Activated CD8-positive, alpha-beta memory T cell treated with anti-CD3 and anti-CD28 coated beads for 4 hours (primary cell): ENCODE measurements around the gene FAM53C.
"Not testable (repeated sequence)": the region's sequence is repeated elsewhere in the genome, so short reads cannot be mapped to it uniquely, and the experiment has no call there.

Experiments
- DNase-seq, 2 donors: peaks; one replicate each; pipeline ENCODE4 v3.0.0-alpha.2; 2020; ENCODE audit warnings: low read depth in 2 of 2

The FAM53C gene

GRCh38 chr5:138337685-138338410 lies at the start of gene FAM53C:
FAM53C (plus strand) TSS chr5:138338266; CDS start chr5:138341336, 3,070 bp downstream.
- peak; percentile 80 to 83 for DNase-seq

GRCh38 chr5:138289296-138289695 lies 48.8 kb upstream of the FAM53C start:
- DNase-seq: no peak

GRCh38 chr5:138303372-138303771 lies 34.7 kb upstream of the FAM53C start:
- DNase-seq: no peak

- DNase-seq: no peak
Observed at GRCh38 chr5:138305797-138306196, 32.3 kb upstream of the FAM53C start.

GRCh38 chr5:138315751-138316278 lies 22.3 kb upstream of the FAM53C start:
- no peak for DNase-seq

GRCh38 chr5:138316355-138316754 lies 21.7 kb upstream of the FAM53C start:
- DNase-seq: no peak

- DNase-seq: not testable (repeated sequence)
Observed at GRCh38 chr5:138318211-138318610, 19.9 kb upstream of the FAM53C start.

GRCh38 chr5:138330813-138331448 lies 7.1 kb upstream of the FAM53C start:
- DNase-seq: no peak

- DNase-seq: peak; percentile 92 to 95
Observed at GRCh38 chr5:138331449-138332368, 6.4 kb upstream of the FAM53C start, which contains the start of gene CDC25C. CDC25C (minus strand) TSS chr5:138331804; CDS start chr5:138331180, 624 bp downstream.

GRCh38 chr5:138334867-138335447 lies 3.1 kb upstream of the FAM53C start:
- DNase-seq: no peak

- peak in 1 of 2 donors; percentile 42 for DNase-seq
Observed at GRCh38 chr5:138336952-138337684, 948 bp upstream of the FAM53C start.

GRCh38 chr5:138338411-138339090 lies 485 bp downstream of the FAM53C start:
- DNase-seq: no peak

- no peak for DNase-seq
Observed at GRCh38 chr5:138339091-138339456, 1.0 kb downstream of the FAM53C start.

- no peak for DNase-seq
Observed at GRCh38 chr5:138339464-138339863, 1.4 kb downstream of the FAM53C start.

GRCh38 chr5:138340008-138340407 lies 1.9 kb downstream of the FAM53C start:
- DNase-seq: no peak

- DNase-seq: no peak
Observed at GRCh38 chr5:138344887-138345622, 7.0 kb downstream of the FAM53C start.

- no peak for DNase-seq
Observed at GRCh38 chr5:138346889-138347288, 8.8 kb downstream of the FAM53C start.

- DNase-seq: no peak
Observed at GRCh38 chr5:138349852-138350562, 11.9 kb downstream of the FAM53C start.

GRCh38 chr5:138350563-138350890 lies 12.5 kb downstream of the FAM53C start:
- no peak for DNase-seq
